Smooth muscle cell (in vitro differentiated cells): ENCODE results near the gene DGCR2. TPM values are rescaled to one million over a fixed set of nuclear protein-coding genes. Genes with fewer than 3 reads are reported as not detected.

Experiments used
- DNase-seq: peaks from one replicate; lab custom pipeline; 2025; ENCODE audit not compliant: unreplicated experiment; lab: John Stamatoyannopoulos, UW
- H2AFZ ChIP-seq: fragments of 200-600 bp; sonication (generic); 2 replicates; pipeline ENCODE4 v1.6.0; 2016; ENCODE audit warnings: antibody characterized with exemption, low read depth, mild to moderate bottlenecking
- H3F3A ChIP-seq: fragments of 200-600 bp; sonication (generic); 2 replicates; pipeline ENCODE4 v1.6.0; 2017; ENCODE audit warnings: antibody characterized with exemption, low read depth
- H3K27ac ChIP-seq: fragments of 200-600 bp; sonication (generic); 2 replicates; pipeline ENCODE4 v1.5.1; 2016; ENCODE audit warnings: low read depth, mild to moderate bottlenecking
- H3K27me3 ChIP-seq: fragments of 200-600 bp; sonication (generic); 2 replicates; pipeline ENCODE4 v1.6.1; 2016; ENCODE audit warnings: low read depth, mild to moderate bottlenecking
- H3K36me3 ChIP-seq: fragments of 200-600 bp; sonication (generic); 2 replicates; pipeline ENCODE4 v1.5.1; 2016; ENCODE audit warnings: low read depth
- H3K4me1 ChIP-seq: fragments of 200-600 bp; sonication (generic); 2 replicates; pipeline ENCODE4 v1.5.1; 2016; ENCODE audit warnings: low read depth
- H3K4me2 ChIP-seq: fragments of 200-600 bp; sonication (generic); 2 replicates; pipeline ENCODE4 v1.6.0; 2016; ENCODE audit warnings: mild to moderate bottlenecking
- H3K4me3 ChIP-seq: fragments of 200-600 bp; sonication (generic); 2 replicates; pipeline ENCODE4 v1.5.1; 2016; ENCODE audit warnings: mild to moderate bottlenecking
- H3K79me2 ChIP-seq: fragments of 200-600 bp; sonication (generic); 2 replicates; pipeline ENCODE4 v1.6.0; 2016; ENCODE audit warnings: low read depth, mild to moderate bottlenecking
- H3K9ac ChIP-seq: fragments of 200-600 bp; sonication (generic); 2 replicates; pipeline ENCODE4 v1.6.0; 2016; ENCODE audit warnings: low read depth
- H3K9me3 ChIP-seq: fragments of 200-600 bp; sonication (generic); replicated peaks from 2 replicates; pipeline ENCODE4 v1.5.1; 2016; ENCODE audit warnings: low read depth
- H4K20me1 ChIP-seq: fragments of 200-600 bp; sonication (generic); 2 replicates; pipeline ENCODE4 v1.6.0; 2016; ENCODE audit warnings: low read depth
- WGBS: methylation state at CpG from one replicate; pipeline ENCODE4 v1.1.7; 2016; ENCODE audit warnings: low lambda C conversion rate; 5-methylcytosine and 5-hydroxymethylcytosine counted together
- polyA plus RNA-seq: library from polyadenylated mRNA; unstranded; fragments of >200 nt; fragmentation: Nextera tagmentation; extraction: Ambion mirVana; gene quantifications from 2 replicates; pipeline ENCODE4 v1.2.1, GENCODE V29; 2016
- total RNA-seq: library from RNA; depleted of rRNA; stranded (reverse); fragments of >200 nt; gene quantifications from 2 replicates; pipeline ENCODE4 v1.2.3, GENCODE V29; 2014
- TF ChIP-seq, protein P1 (sequence below): fragments of 200-600 bp; sonication (generic); IDR thresholded peaks from 2 replicates; pipeline ENCODE4 v1.5.1; 2017; ENCODE audit warnings: borderline replicate concordance, mild to moderate bottlenecking, antibody characterized with exemption; ENCODE audit not compliant: insufficient read depth, poor library complexity, severe bottlenecking

DGCR2 gene
- total and polyA plus RNA-seq, 2 experiments from 2014 or later: 46.7 to 53.2 TPM

DNA sequence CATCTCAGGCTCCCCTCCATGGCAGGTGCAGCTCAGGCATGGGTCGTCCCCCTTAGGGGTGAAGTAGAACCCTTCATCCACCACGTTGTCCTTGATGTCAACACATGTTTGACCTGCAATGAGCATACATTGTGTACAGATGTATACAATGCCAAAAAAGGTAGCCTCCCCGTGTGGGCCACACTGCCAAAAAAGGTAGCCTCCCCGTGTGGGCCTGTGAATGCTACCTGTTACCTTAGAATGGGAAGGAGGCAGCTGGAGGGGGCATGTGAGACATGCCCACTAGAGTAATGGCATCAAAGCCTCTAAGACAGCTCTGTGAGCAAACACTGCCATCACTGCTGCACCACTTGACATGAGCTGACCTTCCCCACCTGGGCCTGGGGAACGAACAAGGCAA, 73.7 kb downstream of the DGCR2 start:
- WGBS: 100% methylated on average over 5 of the region's 5 CpGs
- Histone ChIP-seq H3K9ac (no peak overlapping the region), H3K4me2 (no peak overlapping the region), H3K79me2 (no peaks in the 10 kb centered on the region), H3K36me3 (no peaks in the 10 kb centered on the region), H3F3A (no peaks in the 10 kb centered on the region), H3K4me3 (no peak overlapping the region), H3K27ac (no peak overlapping the region), H3K27me3 (no peaks in the 10 kb centered on the region), H3K9me3 (no peaks in the 10 kb centered on the region), H3K4me1 (no peaks in the 10 kb centered on the region), H2AFZ (no peak overlapping the region), H4K20me1 (peaks cover 37% of the 10 kb centered on the region)
- DNase-seq: no peak
- TF ChIP-seq, protein P1, sequence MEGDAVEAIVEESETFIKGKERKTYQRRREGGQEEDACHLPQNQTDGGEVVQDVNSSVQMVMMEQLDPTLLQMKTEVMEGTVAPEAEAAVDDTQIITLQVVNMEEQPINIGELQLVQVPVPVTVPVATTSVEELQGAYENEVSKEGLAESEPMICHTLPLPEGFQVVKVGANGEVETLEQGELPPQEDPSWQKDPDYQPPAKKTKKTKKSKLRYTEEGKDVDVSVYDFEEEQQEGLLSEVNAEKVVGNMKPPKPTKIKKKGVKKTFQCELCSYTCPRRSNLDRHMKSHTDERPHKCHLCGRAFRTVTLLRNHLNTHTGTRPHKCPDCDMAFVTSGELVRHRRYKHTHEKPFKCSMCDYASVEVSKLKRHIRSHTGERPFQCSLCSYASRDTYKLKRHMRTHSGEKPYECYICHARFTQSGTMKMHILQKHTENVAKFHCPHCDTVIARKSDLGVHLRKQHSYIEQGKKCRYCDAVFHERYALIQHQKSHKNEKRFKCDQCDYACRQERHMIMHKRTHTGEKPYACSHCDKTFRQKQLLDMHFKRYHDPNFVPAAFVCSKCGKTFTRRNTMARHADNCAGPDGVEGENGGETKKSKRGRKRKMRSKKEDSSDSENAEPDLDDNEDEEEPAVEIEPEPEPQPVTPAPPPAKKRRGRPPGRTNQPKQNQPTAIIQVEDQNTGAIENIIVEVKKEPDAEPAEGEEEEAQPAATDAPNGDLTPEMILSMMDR: no peak

DNA sequence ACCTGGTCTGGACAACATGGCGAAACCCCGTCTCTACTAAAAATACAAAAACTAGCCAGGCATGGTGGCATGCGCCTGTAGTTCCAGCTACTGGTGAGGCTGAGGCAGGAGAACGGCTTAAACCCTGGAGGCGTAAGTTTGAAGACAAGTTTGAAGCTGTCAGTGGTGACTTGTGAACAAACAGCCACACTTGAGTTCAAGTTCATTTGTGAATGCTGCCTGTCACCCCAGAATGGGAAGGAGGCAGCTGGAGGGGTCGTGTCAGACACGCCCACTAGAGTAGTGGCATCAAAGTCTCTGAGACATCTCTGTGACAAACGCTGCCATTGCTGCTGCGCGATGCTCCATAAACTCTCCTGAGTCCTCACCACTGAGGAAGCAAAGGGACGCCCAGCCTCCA, 74.2 kb downstream of the DGCR2 start:
- WGBS: over 99% methylated on average over 11 of the region's 11 CpGs
- no peak overlapping the region for H3K9ac ChIP-seq
- H3F3A ChIP-seq: no peaks in the 10 kb centered on the region
- no peaks in the 10 kb centered on the region for H3K79me2 ChIP-seq
- no peak overlapping the region for H2AFZ ChIP-seq
- no peaks in the 10 kb centered on the region for H3K27me3 ChIP-seq
- no peaks in the 10 kb centered on the region for H3K4me1 ChIP-seq
- peaks cover 35% of the 10 kb centered on the region for H4K20me1 ChIP-seq
- TF ChIP-seq, protein P1: no peak
- no peaks in the 10 kb centered on the region for H3K9me3 ChIP-seq
- H3K4me3 ChIP-seq: no peak overlapping the region
- no peaks in the 10 kb centered on the region for H3K36me3 ChIP-seq
- DNase-seq: no peak
- H3K27ac ChIP-seq: no peak overlapping the region
- H3K4me2 ChIP-seq: no peak overlapping the region

DNA sequence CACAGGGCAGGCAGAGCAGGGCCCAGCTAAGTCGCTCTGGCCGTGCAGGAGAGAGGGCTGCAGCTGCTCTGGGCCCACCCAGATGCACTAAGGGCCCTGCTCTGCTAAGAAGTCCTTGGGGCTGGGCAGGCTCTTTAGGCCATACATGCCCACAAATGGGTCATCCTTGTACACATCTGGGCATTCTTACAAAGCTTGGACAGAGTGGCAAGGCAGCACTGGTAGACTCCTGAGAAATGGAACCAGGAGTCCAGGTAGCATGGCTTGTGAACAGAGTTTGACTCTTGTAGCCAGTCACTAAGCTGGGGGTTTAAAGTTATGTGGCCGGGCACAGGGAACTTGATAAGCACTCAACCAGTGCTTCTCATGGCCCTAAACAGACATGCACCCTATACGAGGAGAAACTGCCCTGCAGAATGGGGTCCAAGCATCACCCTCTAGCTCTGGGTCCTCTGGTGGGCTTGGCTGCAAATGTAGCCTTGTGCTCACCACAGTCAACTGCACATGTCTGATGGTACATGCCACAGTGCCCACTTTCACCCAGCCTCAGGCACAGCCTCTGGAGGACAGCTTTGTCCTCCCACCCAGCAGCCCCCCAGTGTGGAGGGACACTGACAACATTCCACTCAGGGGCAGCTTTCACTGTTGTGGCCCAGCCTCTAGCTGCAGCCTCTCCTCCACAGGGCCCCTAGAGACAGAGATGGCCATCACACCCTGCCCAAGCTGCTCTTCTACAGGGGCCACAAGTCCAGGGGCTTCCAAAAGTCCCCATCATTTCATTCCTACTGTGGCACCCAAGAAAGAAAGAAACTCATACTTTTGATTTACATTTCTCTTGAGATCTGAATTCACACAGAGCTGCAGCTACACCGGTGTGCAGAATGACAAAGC, 75.2 kb downstream of the DGCR2 start:
- Histone ChIP-seq H2AFZ (no peak overlapping the region), H4K20me1 (peaks cover 29% of the 10 kb centered on the region), H3K27ac (no peak overlapping the region), H3K27me3 (no peaks in the 10 kb centered on the region), H3K4me3 (no peak overlapping the region), H3K9me3 (no peaks in the 10 kb centered on the region), H3K79me2 (no peaks in the 10 kb centered on the region), H3K9ac (no peak overlapping the region), H3K36me3 (no peaks in the 10 kb centered on the region), H3K4me1 (no peaks in the 10 kb centered on the region), H3F3A (no peaks in the 10 kb centered on the region), H3K4me2 (no peak overlapping the region)
- TF ChIP-seq, protein P1: no peak
- no peak for DNase-seq
- WGBS: 99% methylated on average over 5 of the region's 5 CpGs

DNA sequence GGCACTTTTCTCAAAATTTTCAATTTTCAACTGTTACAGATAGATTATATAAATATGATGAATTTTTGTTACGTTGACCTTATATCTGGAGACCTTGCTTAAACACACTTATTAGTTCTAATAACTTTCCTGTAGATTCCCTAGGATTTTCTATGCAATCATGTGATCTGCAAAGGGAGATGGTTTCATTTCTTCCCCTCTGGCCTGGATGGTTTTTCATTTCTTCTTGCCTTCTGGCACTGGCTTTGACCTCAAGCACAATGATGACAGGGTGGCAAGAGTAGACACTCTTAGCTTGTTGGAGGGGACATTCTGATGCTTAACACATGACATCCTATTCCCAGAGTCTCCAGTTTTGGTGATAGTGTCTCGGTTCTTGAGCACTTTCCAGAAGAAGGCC, 75.9 kb downstream of the DGCR2 start:
- H3F3A ChIP-seq: no peaks in the 10 kb centered on the region
- H3K9ac ChIP-seq: no peak overlapping the region
- H3K4me1 ChIP-seq: no peaks in the 10 kb centered on the region
- no peak for DNase-seq
- peaks cover 25% of the 10 kb centered on the region for H4K20me1 ChIP-seq
- no peaks in the 10 kb centered on the region for H3K36me3 ChIP-seq
- no peak overlapping the region for H2AFZ ChIP-seq
- H3K4me2 ChIP-seq: no peak overlapping the region
- H3K4me3 ChIP-seq: no peak overlapping the region
- H3K9me3 ChIP-seq: no peaks in the 10 kb centered on the region
- no peaks in the 10 kb centered on the region for H3K27me3 ChIP-seq
- TF ChIP-seq, protein P1: no peak
- 100% methylated on average over 2 of the region's 2 CpGs for WGBS
- H3K27ac ChIP-seq: no peak overlapping the region
- H3K79me2 ChIP-seq: no peaks in the 10 kb centered on the region
